Measurements from ENCODE around the gene SIK1.

GRCh38 chr21:43366656-43367055 is 60.3 kb downstream of the SIK1 start:
- TF ChIP-seq, protein P1, sequence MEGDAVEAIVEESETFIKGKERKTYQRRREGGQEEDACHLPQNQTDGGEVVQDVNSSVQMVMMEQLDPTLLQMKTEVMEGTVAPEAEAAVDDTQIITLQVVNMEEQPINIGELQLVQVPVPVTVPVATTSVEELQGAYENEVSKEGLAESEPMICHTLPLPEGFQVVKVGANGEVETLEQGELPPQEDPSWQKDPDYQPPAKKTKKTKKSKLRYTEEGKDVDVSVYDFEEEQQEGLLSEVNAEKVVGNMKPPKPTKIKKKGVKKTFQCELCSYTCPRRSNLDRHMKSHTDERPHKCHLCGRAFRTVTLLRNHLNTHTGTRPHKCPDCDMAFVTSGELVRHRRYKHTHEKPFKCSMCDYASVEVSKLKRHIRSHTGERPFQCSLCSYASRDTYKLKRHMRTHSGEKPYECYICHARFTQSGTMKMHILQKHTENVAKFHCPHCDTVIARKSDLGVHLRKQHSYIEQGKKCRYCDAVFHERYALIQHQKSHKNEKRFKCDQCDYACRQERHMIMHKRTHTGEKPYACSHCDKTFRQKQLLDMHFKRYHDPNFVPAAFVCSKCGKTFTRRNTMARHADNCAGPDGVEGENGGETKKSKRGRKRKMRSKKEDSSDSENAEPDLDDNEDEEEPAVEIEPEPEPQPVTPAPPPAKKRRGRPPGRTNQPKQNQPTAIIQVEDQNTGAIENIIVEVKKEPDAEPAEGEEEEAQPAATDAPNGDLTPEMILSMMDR (conservative IDR thresholded peaks at IDR 0.05; ENCODE audit: low read depth in 2 of 2) = no peak
- TF ChIP-seq REST (IDR thresholded peaks at IDR 0.05; ENCODE audit: unreplicated experiment) (no peak), POLR2AphosphoS5 (IDR thresholded peaks at IDR 0.05; ENCODE audit: low read depth) (no peak), CREB1 (CRISPR knock-in tag; IDR thresholded peaks at IDR 0.05; ENCODE audit: low read depth) (no peak), EZH2 (IDR thresholded peaks at IDR 0.05; ENCODE audit: low read depth, unreplicated experiment) (no peak), EZH2phosphoT487 (IDR thresholded peaks at IDR 0.05; ENCODE audit: unreplicated experiment) (no peak), ZNF331 (CRISPR knock-in tag; IDR thresholded peaks at IDR 0.05; ENCODE audit: low read depth) (no peak)
